OCI-LY7 (cell line): ENCODE measurements around the gene SERTAD2.

Experiments
- CTCF ChIP-seq: fragments of 200-600 bp; sonication (generic); conservative IDR thresholded peaks from 2 replicates; pipeline ENCODE4 v1.5.1; 2014; ENCODE audit warnings: mild to moderate bottlenecking, antibody characterized with exemption, low read length, moderate library complexity, mixed read lengths
- EZH2phosphoT487 ChIP-seq: fragments of 200-600 bp; sonication (generic); IDR thresholded peaks from 2 replicates; pipeline ENCODE4 v1.6.1; 2018; ENCODE audit warnings: low read depth, borderline replicate concordance, mild to moderate bottlenecking, mixed run types, antibody characterized with exemption, low read length, moderate library complexity, mixed read lengths

GRCh38 chr2:64582774-64583340 is 70.9 kb downstream of the SERTAD2 start:
- TF ChIP-seq CTCF = no peak
- TF ChIP-seq EZH2phosphoT487 = no peak
